Activated CD4-positive, alpha-beta T cell treated with anti-CD3 and anti-CD28 coated beads for 4 hours (primary cell): ENCODE measurements around the gene PPM1H.
"Not testable (repeated sequence)": the region's sequence is repeated elsewhere in the genome, so short reads cannot be mapped to it uniquely, and the experiment has no call there.

Source experiments
- DNase-seq, 2 donors: peaks; one replicate each; pipeline ENCODE4 v3.0.0-alpha.2; 2020

The PPM1H gene

GRCh38 chr12:62668782-62669181 is 266.2 kb downstream of the PPM1H start:
- no peak for DNase-seq

GRCh38 chr12:62664951-62665350 is 270.0 kb downstream of the PPM1H start:
- DNase-seq, result not testable (repeated sequence)

GRCh38 chr12:62660756-62661155 is 274.2 kb downstream of the PPM1H start:
- DNase-seq, result no peak

- DNase-seq, result no peak
Observed at GRCh38 chr12:62659453-62660295, 275.3 kb downstream of the PPM1H start.

- no peak for DNase-seq
Observed at GRCh38 chr12:62658910-62659309, 276.0 kb downstream of the PPM1H start.

- DNase-seq, result no peak
Observed at GRCh38 chr12:62657363-62657632, 277.7 kb downstream of the PPM1H start.

- DNase-seq, result no peak
Observed at GRCh38 chr12:62656591-62657362, 278.2 kb downstream of the PPM1H start.

GRCh38 chr12:62655666-62656151 is 279.2 kb downstream of the PPM1H start:
- no peak for DNase-seq

GRCh38 chr12:62654326-62655241 is 280.4 kb downstream of the PPM1H start:
- no peak for DNase-seq

GRCh38 chr12:62653740-62654139 is 281.2 kb downstream of the PPM1H start:
- no peak for DNase-seq

GRCh38 chr12:62653304-62653703 is 281.6 kb downstream of the PPM1H start:
- DNase-seq, result no peak

GRCh38 chr12:62651138-62651537 is 283.8 kb downstream of the PPM1H start:
- DNase-seq, result no peak

- no peak for DNase-seq
Observed at GRCh38 chr12:62649412-62650138, 285.4 kb downstream of the PPM1H start.

- DNase-seq, result no peak
Observed at GRCh38 chr12:62647586-62647985, 287.4 kb downstream of the PPM1H start.

GRCh38 chr12:62646566-62646965 is 288.4 kb downstream of the PPM1H start:
- DNase-seq, result no peak

GRCh38 chr12:62643486-62643885 is 291.5 kb downstream of the PPM1H start:
- no peak for DNase-seq

- no peak for DNase-seq
Observed at GRCh38 chr12:62642486-62642885, 292.5 kb downstream of the PPM1H start.

GRCh38 chr12:62640910-62641448 is 294.0 kb downstream of the PPM1H start:
- peak; percentile 19 to 22 for DNase-seq

GRCh38 chr12:62637679-62638078 is 297.3 kb downstream of the PPM1H start:
- DNase-seq, result no peak

- DNase-seq, result no peak
Observed at GRCh38 chr12:62635649-62636048, 299.3 kb downstream of the PPM1H start.

- no peak for DNase-seq
Observed at GRCh38 chr12:62632411-62632918, 302.5 kb downstream of the PPM1H start.
